ENCODE data around the gene CHST9.

DNA sequence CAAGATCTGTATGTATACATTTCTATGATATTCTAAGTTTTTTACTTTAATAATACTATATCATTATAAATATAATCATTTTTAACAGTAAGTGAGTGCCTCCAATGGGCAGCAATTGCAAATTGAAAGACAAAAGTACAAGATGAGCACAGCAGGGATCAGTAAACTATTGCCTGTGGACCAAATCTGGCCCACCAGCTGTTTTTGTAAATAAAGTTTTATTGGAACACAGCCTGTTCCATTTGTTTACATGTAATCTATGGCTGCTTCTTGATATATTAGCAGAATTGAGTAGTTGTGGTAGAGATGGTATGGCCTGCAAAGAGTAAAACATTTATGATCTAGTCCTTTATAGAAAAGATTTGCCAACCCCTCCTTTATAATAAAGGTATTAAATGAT lies 43.2 kb downstream of the CHST9 start:
- TF ChIP-seq CTCF (IDR thresholded peaks at IDR 0.05), result no peak
- no peak for TF ChIP-seq POLR2A (IDR thresholded peaks at IDR 0.05)
